GM10266 (cell line): ENCODE measurements around the gene OPN1SW.

Source experiments
- DNase-seq: peaks from one replicate; pipeline ENCODE4 v3.0.0; 2012; ENCODE audit errors: extremely low spot score
- TF ChIP-seq, protein P1 (sequence below): IDR thresholded peaks from 2 replicates; pipeline ENCODE4 v1.5.1; 2012; ENCODE audit warnings: mild to moderate bottlenecking, low read depth; ENCODE audit not compliant: control insufficient read depth, insufficient read depth; ENCODE audit errors: missing control alignments

Gene OPN1SW

DNA sequence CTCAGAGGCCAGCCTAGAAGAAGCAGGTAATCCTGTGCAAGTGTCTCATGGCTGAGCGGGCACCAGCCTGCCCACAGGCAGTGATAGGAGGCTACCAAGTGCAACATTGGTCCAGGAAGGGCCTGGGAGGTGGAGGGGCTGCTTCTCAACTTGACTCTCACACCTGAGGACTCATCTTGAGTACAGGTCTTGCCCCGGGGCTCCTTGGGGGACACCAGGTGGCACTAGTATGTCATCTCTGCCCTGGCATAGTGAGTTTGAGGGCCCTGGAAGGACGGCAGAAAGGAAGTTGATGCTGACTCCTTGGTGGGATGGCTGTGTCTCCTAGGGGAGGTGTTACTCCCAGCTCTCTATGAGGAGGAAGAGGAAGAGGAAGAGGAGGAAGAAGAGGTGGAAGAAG is 18.4 kb upstream of the OPN1SW start:
- TF ChIP-seq, protein P1, sequence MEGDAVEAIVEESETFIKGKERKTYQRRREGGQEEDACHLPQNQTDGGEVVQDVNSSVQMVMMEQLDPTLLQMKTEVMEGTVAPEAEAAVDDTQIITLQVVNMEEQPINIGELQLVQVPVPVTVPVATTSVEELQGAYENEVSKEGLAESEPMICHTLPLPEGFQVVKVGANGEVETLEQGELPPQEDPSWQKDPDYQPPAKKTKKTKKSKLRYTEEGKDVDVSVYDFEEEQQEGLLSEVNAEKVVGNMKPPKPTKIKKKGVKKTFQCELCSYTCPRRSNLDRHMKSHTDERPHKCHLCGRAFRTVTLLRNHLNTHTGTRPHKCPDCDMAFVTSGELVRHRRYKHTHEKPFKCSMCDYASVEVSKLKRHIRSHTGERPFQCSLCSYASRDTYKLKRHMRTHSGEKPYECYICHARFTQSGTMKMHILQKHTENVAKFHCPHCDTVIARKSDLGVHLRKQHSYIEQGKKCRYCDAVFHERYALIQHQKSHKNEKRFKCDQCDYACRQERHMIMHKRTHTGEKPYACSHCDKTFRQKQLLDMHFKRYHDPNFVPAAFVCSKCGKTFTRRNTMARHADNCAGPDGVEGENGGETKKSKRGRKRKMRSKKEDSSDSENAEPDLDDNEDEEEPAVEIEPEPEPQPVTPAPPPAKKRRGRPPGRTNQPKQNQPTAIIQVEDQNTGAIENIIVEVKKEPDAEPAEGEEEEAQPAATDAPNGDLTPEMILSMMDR = peak; percentile 42
- peak; percentile 56 for DNase-seq

GRCh38 chr7:128793181-128793547 is 17.6 kb upstream of the OPN1SW start:
- TF ChIP-seq, protein P1 = no peak
- no peak for DNase-seq

GRCh38 chr7:128792471-128793180 is 17.0 kb upstream of the OPN1SW start:
- TF ChIP-seq, protein P1 = no peak
- DNase-seq = no peak

GRCh38 chr7:128791972-128792327 is 16.4 kb upstream of the OPN1SW start:
- TF ChIP-seq, protein P1 = no peak
- DNase-seq = no peak

GRCh38 chr7:128791121-128791971 is 15.8 kb upstream of the OPN1SW start, which contains the start of gene CCDC136:
Gene CCDC136, plus strand, starts transcription at chr7:128791968. Its CDS starts 444 bp downstream, at chr7:128792412.
- TF ChIP-seq, protein P1 = no peak
- DNase-seq = peak; percentile 94

GRCh38 chr7:128790315-128791041 is 14.9 kb upstream of the OPN1SW start:
- DNase-seq = no peak
- TF ChIP-seq, protein P1 = no peak
